H9 (cell line): ENCODE measurements around the gene SSNA1. TPM values are rescaled to one million over a fixed set of nuclear protein-coding genes. Genes with fewer than 3 reads are reported as not detected.

Source experiments
- DNase-seq: peaks from one replicate; pipeline ENCODE4 v3.0.0-alpha.2; 2017
- H2AFZ ChIP-seq: one replicate; pipeline ENCODE4 v1.6.1; 2013; ENCODE audit warnings: mild to moderate bottlenecking, low read length, control low read depth, moderate library complexity
- H2AK5ac ChIP-seq: 2 replicates; pipeline ENCODE4 v1.6.1; 2013; ENCODE audit warnings: low read length, control low read depth, mixed read lengths; ENCODE audit not compliant: insufficient read length
- H2BK120ac ChIP-seq: one replicate; pipeline ENCODE4 v1.6.1; 2013; ENCODE audit warnings: low read depth, mild to moderate bottlenecking, low read length, control low read depth, inconsistent platforms; ENCODE audit not compliant: poor library complexity, severe bottlenecking
- H2BK12ac ChIP-seq: 2 replicates; pipeline ENCODE4 v1.6.1; 2013; ENCODE audit warnings: low read length, control low read depth, mixed read lengths, low read depth; ENCODE audit not compliant: insufficient read length
- H2BK15ac ChIP-seq: 2 replicates; pipeline ENCODE4 v1.6.1; 2013; ENCODE audit warnings: low read depth, low read length, control low read depth
- H2BK20ac ChIP-seq: one replicate; pipeline ENCODE4 v1.6.1; 2013; ENCODE audit warnings: low read depth, mild to moderate bottlenecking, low read length, control low read depth, inconsistent platforms; ENCODE audit not compliant: poor library complexity, severe bottlenecking
- H2BK5ac ChIP-seq: 2 replicates; pipeline ENCODE4 v1.6.1; 2013; ENCODE audit warnings: low read length, control low read depth, mixed read lengths; ENCODE audit not compliant: insufficient read length
- H3K14ac ChIP-seq: 2 replicates; pipeline ENCODE4 v1.6.1; 2013; ENCODE audit warnings: low read length, control low read depth; ENCODE audit not compliant: insufficient read depth
- H3K18ac ChIP-seq: 2 replicates; pipeline ENCODE4 v1.6.1; 2013; ENCODE audit warnings: low read depth, mild to moderate bottlenecking, mixed read lengths, low read length, control low read depth; ENCODE audit not compliant: insufficient read length
- H3K23ac ChIP-seq: 2 replicates; pipeline ENCODE4 v1.6.1; 2013; ENCODE audit warnings: low read length, control low read depth, mixed read lengths, low read depth; ENCODE audit not compliant: insufficient read length
- H3K23me2 ChIP-seq: 2 replicates; pipeline ENCODE4 v1.6.1; 2013; ENCODE audit warnings: low read depth, mild to moderate bottlenecking, mixed read lengths, low read length, control low read depth; ENCODE audit not compliant: insufficient read length, poor library complexity, severe bottlenecking
- H3K27ac ChIP-seq: 2 replicates; pipeline ENCODE4 v1.5.1; 2013; ENCODE audit warnings: low read length, control low read depth, mixed read lengths, low read depth; ENCODE audit not compliant: insufficient read length
- H3K27me3 ChIP-seq: 2 replicates; pipeline ENCODE4 v1.6.1; 2013; ENCODE audit warnings: low read length, control low read depth, inconsistent platforms; ENCODE audit not compliant: insufficient read depth
- H3K4ac ChIP-seq: 2 replicates; pipeline ENCODE4 v1.6.1; 2013; ENCODE audit warnings: low read depth, mild to moderate bottlenecking, control low read depth, inconsistent platforms, low read length, moderate library complexity
- H3K4me1 ChIP-seq: 2 replicates; pipeline ENCODE4 v1.6.1; 2013; ENCODE audit warnings: low read length, control low read depth, inconsistent platforms; ENCODE audit not compliant: insufficient read depth
- H3K4me2 ChIP-seq: 2 replicates; pipeline ENCODE4 v1.6.1; 2013; ENCODE audit warnings: low read length, control low read depth, mixed read lengths; ENCODE audit not compliant: insufficient read length, insufficient read depth
- H3K56ac ChIP-seq: 2 replicates; pipeline ENCODE4 v1.6.1; 2013; ENCODE audit warnings: low read depth, mild to moderate bottlenecking, mixed read lengths, low read length, control low read depth; ENCODE audit not compliant: insufficient read length
- H3K79me1 ChIP-seq: 2 replicates; pipeline ENCODE4 v1.6.1; 2013; ENCODE audit warnings: low read depth, mild to moderate bottlenecking, moderate library complexity, low read length, control low read depth, inconsistent platforms; ENCODE audit not compliant: insufficient read depth, poor library complexity, severe bottlenecking
- H3K79me2 ChIP-seq: 2 replicates; pipeline ENCODE4 v1.6.1; 2013; ENCODE audit warnings: low read length, control low read depth, inconsistent platforms; ENCODE audit not compliant: insufficient read depth
- H3K9ac ChIP-seq: 2 replicates; pipeline ENCODE4 v1.6.1; 2013; ENCODE audit warnings: low read length, control low read depth, mixed read lengths; ENCODE audit not compliant: insufficient read length; ENCODE audit errors: extremely low read depth
- H3K9me3 ChIP-seq: one replicate; pipeline ENCODE4 v1.6.1; 2013; ENCODE audit warnings: low read depth, low read length, inconsistent platforms; ENCODE audit not compliant: control insufficient read depth
- H3T11ph ChIP-seq: one replicate; pipeline ENCODE4 v1.6.1; 2013; ENCODE audit warnings: mild to moderate bottlenecking, low read length, control low read depth, inconsistent platforms
- H4K20me1 ChIP-seq: one replicate; pipeline ENCODE4 v1.6.1; 2013; ENCODE audit not compliant: control insufficient read depth, insufficient read length, insufficient read depth
- H4K5ac ChIP-seq: 2 replicates; pipeline ENCODE4 v1.6.1; 2013; ENCODE audit warnings: low read depth, mild to moderate bottlenecking, mixed read lengths, low read length, control low read depth; ENCODE audit not compliant: insufficient read length
- H4K8ac ChIP-seq: replicated peaks from 2 replicates; pipeline ENCODE4 v1.6.1; 2013; ENCODE audit warnings: low read length, control low read depth, mixed read lengths, low read depth; ENCODE audit not compliant: insufficient read length
- H4K91ac ChIP-seq: 2 replicates; pipeline ENCODE4 v1.6.1; 2013; ENCODE audit warnings: low read depth, mild to moderate bottlenecking, moderate library complexity, mixed read lengths, low read length, control low read depth; ENCODE audit not compliant: insufficient read length
- H3K27ac Mint-ChIP-seq, 3 experiments: 2 replicates in 2 of 3; 3 replicates in 1 of 3; pipeline ENCODE4 v1.8.0; 2020 to 2021; ENCODE audit warnings: mixed read lengths in 3 of 3, mild to moderate bottlenecking in 1 of 3, moderate library complexity in 1 of 3
- H3K27me3 Mint-ChIP-seq: 2 replicates; pipeline ENCODE4 v1.8.0; 2021; ENCODE audit warnings: low read depth, mild to moderate bottlenecking, moderate library complexity, mixed read lengths
- H3K36me3 Mint-ChIP-seq, 3 experiments: 2 replicates in 2 of 3; 3 replicates in 1 of 3; pipeline ENCODE4 v1.8.0; 2020 to 2021; ENCODE audit warnings: low read depth in 3 of 3, mixed read lengths in 3 of 3; ENCODE audit not compliant: insufficient read depth in 1 of 3
- H3K4me1 Mint-ChIP-seq, 2 experiments: 2 replicates each; pipeline ENCODE4 v1.8.0; 2020; ENCODE audit warnings: mixed read lengths in 2 of 2
- H3K4me3 Mint-ChIP-seq, 2 experiments: 2 replicates in 1 of 2; 3 replicates in 1 of 2; pipeline ENCODE4 v1.8.0; 2020 to 2021; ENCODE audit warnings: mild to moderate bottlenecking in 2 of 2, mixed read lengths in 2 of 2, moderate library complexity in 1 of 2
- H3K9me3 Mint-ChIP-seq, 2 experiments: 2 replicates in 1 of 2; 3 replicates in 1 of 2; pipeline ENCODE4 v1.8.0; 2020; ENCODE audit warnings: mild to moderate bottlenecking in 2 of 2, mixed read lengths in 2 of 2, moderate library complexity in 1 of 2
- CTCF ChIP-seq: fragments of 200-600 bp; sonication (generic); conservative IDR thresholded peaks from 3 replicates; pipeline ENCODE4 v1.8.0; 2021; ENCODE audit warnings: antibody characterized with exemption, mild to moderate bottlenecking
- whole genome bisulfite sequencing: extraction: QIAGEN DNeasy Blood & Tissue Kit; methylation state at CpG from one replicate; pipeline ENCODE4 v1.1.7; 2013; ENCODE audit warnings: missing lambda C conversion rate, low lambda C conversion rate, mixed read lengths; ENCODE audit not compliant: insufficient read length; ENCODE audit errors: extremely low coverage; 5-methylcytosine and 5-hydroxymethylcytosine counted together
- total RNA-seq: library from RNA; stranded (reverse); gene quantifications from 2 replicates; pipeline ENCODE4 v1.2.1, GENCODE V29; 2021

SSNA1 gene
- total RNA-seq, 1 experiment from 2014 or later: 69.2 TPM

DNA sequence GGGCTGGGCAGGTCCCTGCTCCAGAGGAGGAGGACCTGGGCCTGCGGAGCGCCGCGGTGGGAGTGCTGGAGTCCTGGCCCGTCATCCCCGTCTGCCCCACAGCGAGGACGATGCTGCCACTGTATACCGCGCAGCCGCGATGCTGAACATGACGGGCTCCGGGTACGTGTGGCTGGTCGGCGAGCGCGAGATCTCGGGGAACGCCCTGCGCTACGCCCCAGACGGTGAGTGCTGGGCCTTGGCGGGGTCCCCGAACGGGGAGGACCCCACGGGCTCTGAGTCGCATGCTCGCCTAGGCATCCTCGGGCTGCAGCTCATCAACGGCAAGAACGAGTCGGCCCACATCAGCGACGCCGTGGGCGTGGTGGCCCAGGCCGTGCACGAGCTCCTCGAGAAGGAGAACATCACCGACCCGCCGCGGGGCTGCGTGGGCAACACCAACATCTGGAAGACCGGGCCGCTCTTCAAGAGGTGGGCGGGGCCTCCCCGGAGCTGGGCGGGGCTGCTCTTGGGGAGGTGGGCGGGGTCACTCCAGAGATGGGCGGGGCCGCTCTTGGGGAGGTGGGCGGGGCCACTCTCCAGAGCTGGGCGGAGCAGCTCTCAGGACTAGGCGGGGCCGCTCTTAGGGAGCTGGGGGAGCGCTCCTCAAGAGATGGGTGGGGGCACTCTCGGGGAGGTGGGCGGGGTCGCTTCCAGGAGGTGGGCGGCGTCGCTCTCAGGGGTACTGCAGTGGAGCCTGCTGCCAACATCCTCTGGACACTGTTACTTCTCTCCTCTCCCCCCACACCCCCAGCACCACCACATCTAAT lies 31.7 kb upstream of the SSNA1 start:
- no peak overlapping the region for H3K23ac ChIP-seq
- Mint-ChIP-seq H3K36me3 (no peaks in the 10 kb centered on the region), H3K4me3 (peak overlapping the region in 1 of 2 experiments; percentile 72; a peak in 3 of 5 replicates), H3K27ac (no peak overlapping the region), H3K9me3 (no peaks in the 10 kb centered on the region), H3K27me3 (peaks cover 69% of the 10 kb centered on the region), H3K4me1 (peaks cover 0 to 8% of the 10 kb centered on the region in 2 experiments; a peak in 2 of 4 replicates)
- no peak overlapping the region for H2AK5ac ChIP-seq
- no peaks in the 10 kb centered on the region for H3K79me1 ChIP-seq
- H4K5ac ChIP-seq: no peak overlapping the region
- no peak overlapping the region for H4K8ac ChIP-seq
- H3K9ac ChIP-seq: no peak overlapping the region
- no peaks in the 10 kb centered on the region for H4K20me1 ChIP-seq
- peak overlapping the region; percentile 65 for H3K4me2 ChIP-seq
- no CpG with 5 or more reads among the region's 65 CpGs for WGBS
- H3K79me2 ChIP-seq: no peaks in the 10 kb centered on the region
- H2BK12ac ChIP-seq: no peak overlapping the region
- H3K27me3 ChIP-seq: peaks cover 28% of the 10 kb centered on the region; the same call in 1 of the 2 replicates
- no peak overlapping the region for H2BK5ac ChIP-seq
- H3K27ac ChIP-seq: no peak overlapping the region
- H2BK20ac ChIP-seq: no peak overlapping the region
- no peak overlapping the region for H2BK15ac ChIP-seq
- peaks cover 7% of the 10 kb centered on the region for H3K23me2 ChIP-seq
- no peak overlapping the region for H4K91ac ChIP-seq
- H3K14ac ChIP-seq: peak overlapping the region; percentile 11; the same call in 1 of the 2 replicates
- no peak overlapping the region for H3K56ac ChIP-seq
- no peaks in the 10 kb centered on the region for H3K9me3 ChIP-seq
- no peak overlapping the region for H3K4ac ChIP-seq
- H2AFZ ChIP-seq: no peak overlapping the region
- DNase-seq: peak; percentile 75
- H2BK120ac ChIP-seq: no peak overlapping the region
- H3T11ph ChIP-seq: no peak overlapping the region
- no peak overlapping the region for H3K18ac ChIP-seq
- no peak for TF ChIP-seq CTCF
- no peaks in the 10 kb centered on the region for H3K4me1 ChIP-seq
